ENCODE data around the gene CLIC3. TPM values are rescaled to one million over a fixed set of nuclear protein-coding genes. Genes with fewer than 3 reads are reported as not detected.
"Not testable (repeated sequence)": the region's sequence is repeated elsewhere in the genome, so short reads cannot be mapped to it uniquely, and the experiment has no call there.

Gene CLIC3
- 1 to 10 TPM in 1 of 4 donors, under 1 TPM in 3; 0.49 to 1.2 (median 0.74) TPM for polyA plus RNA-seq (ENCODE audit: insufficient read length in 4 of 4)

- DNase-seq (ENCODE audit: low read depth in 4 of 4, low spot score in 2 of 4): no peak
Observed at GRCh38 chr9:136996361-136997292, at the start of gene CLIC3. CLIC3 (minus strand) TSS chr9:136996568; CDS start chr9:136996543, 25 bp downstream.

- no peak for DNase-seq (ENCODE audit: low read depth in 4 of 4, low spot score in 2 of 4)
Observed at GRCh38 chr9:137045294-137046087, 49.1 kb upstream of the CLIC3 start.

GRCh38 chr9:137044502-137045177 is 48.3 kb upstream of the CLIC3 start:
- no peak for DNase-seq (ENCODE audit: low read depth in 4 of 4, low spot score in 2 of 4)

- DNase-seq (ENCODE audit: low read depth in 4 of 4, low spot score in 2 of 4): no peak
Observed at GRCh38 chr9:137044037-137044436, 47.7 kb upstream of the CLIC3 start.

- DNase-seq (ENCODE audit: low read depth in 4 of 4, low spot score in 2 of 4): no peak
Observed at GRCh38 chr9:137042751-137043727, 46.7 kb upstream of the CLIC3 start.

- no peak for DNase-seq (ENCODE audit: low read depth in 4 of 4, low spot score in 2 of 4)
Observed at GRCh38 chr9:137041124-137041523, 44.8 kb upstream of the CLIC3 start.

- DNase-seq (ENCODE audit: low read depth in 4 of 4, low spot score in 2 of 4): no peak
Observed at GRCh38 chr9:137040568-137040967, 44.2 kb upstream of the CLIC3 start.

- no peak for DNase-seq (ENCODE audit: low read depth in 4 of 4, low spot score in 2 of 4)
Observed at GRCh38 chr9:137039611-137040366, 43.4 kb upstream of the CLIC3 start.

- no peak for DNase-seq (ENCODE audit: low read depth in 4 of 4, low spot score in 2 of 4)
Observed at GRCh38 chr9:137038916-137039315, 42.5 kb upstream of the CLIC3 start.

GRCh38 chr9:137037483-137037882 is 41.1 kb upstream of the CLIC3 start:
- DNase-seq (ENCODE audit: low read depth in 4 of 4, low spot score in 2 of 4): no peak

- DNase-seq (ENCODE audit: low read depth in 4 of 4, low spot score in 2 of 4): no peak
Observed at GRCh38 chr9:137037035-137037434, 40.7 kb upstream of the CLIC3 start.

GRCh38 chr9:137035937-137036336 is 39.6 kb upstream of the CLIC3 start:
- DNase-seq (ENCODE audit: low read depth in 4 of 4, low spot score in 2 of 4): no peak

- DNase-seq (ENCODE audit: low read depth in 4 of 4, low spot score in 2 of 4): no peak
Observed at GRCh38 chr9:137035507-137035834, 39.1 kb upstream of the CLIC3 start.

GRCh38 chr9:137034709-137035506 is 38.5 kb upstream of the CLIC3 start:
- DNase-seq (ENCODE audit: low read depth in 4 of 4, low spot score in 2 of 4): peak in 2 of 4 donors; percentile 66 to 76

GRCh38 chr9:137034039-137034708 is 37.8 kb upstream of the CLIC3 start:
- DNase-seq (ENCODE audit: low read depth in 4 of 4, low spot score in 2 of 4): no peak

GRCh38 chr9:137033481-137033880 is 37.1 kb upstream of the CLIC3 start:
- not testable (repeated sequence) for DNase-seq (ENCODE audit: low read depth in 4 of 4, low spot score in 2 of 4)

- no peak for DNase-seq (ENCODE audit: low read depth in 4 of 4, low spot score in 2 of 4)
Observed at GRCh38 chr9:137032858-137033257, 36.5 kb upstream of the CLIC3 start.
